Stimulated activated CD4-positive, alpha-beta T cell treated with anti-CD3 and anti-CD28 coated beads, Interleukin-2, amount 100 ng/mL, for 48 hours (primary cell): ENCODE measurements around the gene SHB.

Experiments used
- DNase-seq, 2 donors: peaks; one replicate each; pipeline ENCODE4 v3.0.0-alpha.2; 2020

The SHB gene

GRCh38 chr9:37986001-37986400 lies 83.0 kb downstream of the SHB start:
- DNase-seq, result no peak

DNA sequence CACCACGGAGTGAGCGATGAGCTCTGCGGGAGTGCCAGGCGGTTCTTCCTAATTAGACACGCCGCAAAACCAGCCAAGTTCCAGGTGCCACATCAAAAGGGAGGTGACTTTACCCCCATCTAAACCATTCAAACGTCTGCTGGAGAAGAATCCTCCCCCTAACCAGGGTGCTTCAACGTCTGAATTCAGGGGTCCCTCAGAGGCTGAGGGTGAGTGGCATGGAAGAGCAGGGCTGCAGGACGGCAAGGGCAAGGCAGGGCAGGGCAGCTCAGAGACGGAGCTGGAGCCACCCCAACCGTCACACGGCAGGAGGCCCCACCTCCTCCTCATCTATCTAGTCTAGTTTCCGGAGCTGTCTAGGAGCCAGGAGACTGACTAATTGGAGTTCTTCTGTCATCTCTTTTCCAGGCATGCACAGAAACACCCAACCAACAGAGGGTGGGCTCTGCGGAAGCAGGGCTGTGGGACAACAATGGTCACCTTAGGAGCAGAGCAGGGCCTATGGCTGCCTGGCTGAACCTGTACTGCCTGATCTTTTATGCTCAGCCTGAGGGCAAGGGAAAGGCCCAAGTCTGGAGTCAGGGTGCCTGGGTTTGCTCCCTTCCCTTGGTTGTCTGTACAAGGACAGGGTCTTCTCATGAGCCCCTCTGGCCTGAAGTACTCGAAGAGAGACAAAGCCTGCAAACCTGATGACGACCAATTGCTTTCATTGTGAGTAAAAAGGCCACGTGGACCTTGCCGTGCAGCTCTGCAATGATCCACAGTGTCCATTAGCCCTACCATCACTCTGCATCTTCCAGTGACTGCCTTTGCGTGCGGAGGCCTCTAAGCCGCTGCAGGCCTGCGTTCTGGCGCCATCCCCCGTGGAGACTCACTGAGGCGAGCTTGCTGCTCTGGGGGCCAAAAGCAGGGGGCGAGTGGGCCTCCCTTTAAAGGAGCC lies 84.1 kb downstream of the SHB start:
- DNase-seq, result no peak

DNA sequence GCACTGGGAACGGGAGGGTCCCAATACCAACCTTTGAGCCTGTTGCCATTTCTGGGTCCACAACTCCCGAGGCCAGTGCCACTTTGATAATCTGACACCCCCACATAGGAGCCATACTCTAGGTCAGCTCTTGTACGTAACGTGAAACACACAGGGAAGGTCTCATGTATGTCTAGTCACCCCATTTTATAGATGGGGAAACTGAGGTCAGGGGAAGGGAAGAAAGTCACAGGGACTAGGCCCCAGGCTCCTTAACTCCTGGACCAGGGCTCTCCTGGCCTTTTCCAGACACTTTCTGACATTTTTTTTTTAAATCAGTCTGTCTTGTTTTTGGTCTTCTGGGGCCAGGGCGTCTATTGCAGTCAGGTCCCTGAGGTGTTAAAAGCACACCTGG lies 84.8 kb downstream of the SHB start:
- DNase-seq, result no peak

DNA sequence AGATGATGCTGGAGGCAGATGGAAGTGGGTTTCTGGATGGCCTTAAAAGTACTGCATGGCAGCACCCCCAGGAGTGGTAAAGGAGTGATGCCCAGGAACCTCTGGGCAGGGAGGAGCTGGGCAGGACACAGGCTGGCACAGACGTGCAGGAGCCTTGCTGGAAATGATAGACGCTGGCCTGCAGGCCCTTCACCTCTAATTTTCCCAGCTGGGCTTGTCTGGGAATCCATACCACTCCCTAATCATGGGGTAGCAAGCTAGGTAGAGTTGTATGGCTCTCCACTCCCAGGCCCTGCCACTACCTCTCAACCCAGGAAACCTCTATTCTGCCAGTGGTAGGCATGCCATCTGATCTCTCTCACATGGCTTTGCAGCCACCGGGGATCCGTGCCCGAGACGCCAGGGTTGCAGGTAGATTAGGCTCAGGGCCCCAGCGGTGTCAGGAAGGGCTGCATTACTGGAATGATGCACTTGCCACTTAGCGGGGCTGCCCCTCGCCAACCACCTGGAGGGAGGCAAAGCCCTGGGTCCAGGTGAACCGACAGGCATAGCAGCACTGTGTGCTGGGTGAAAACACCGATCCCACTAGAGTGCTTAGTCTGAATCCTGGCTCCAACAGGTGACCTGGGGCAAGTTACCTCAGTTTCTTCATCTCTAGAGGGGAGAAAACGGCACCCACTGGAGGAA lies 85.5 kb downstream of the SHB start:
- no peak for DNase-seq

- no peak for DNase-seq
Measured at GRCh38 chr9:37979844-37980243, 89.2 kb downstream of the SHB start.

GRCh38 chr9:37978983-37979382 lies 90.0 kb downstream of the SHB start:
- DNase-seq, result no peak

- DNase-seq, result no peak
Measured at GRCh38 chr9:37978481-37978864, 90.6 kb downstream of the SHB start.

GRCh38 chr9:37977851-37978480 lies 91.1 kb downstream of the SHB start:
- DNase-seq, result no peak

- DNase-seq, result no peak
Measured at GRCh38 chr9:37976714-37977477, 92.1 kb downstream of the SHB start.

GRCh38 chr9:37975639-37976038 lies 93.4 kb downstream of the SHB start:
- DNase-seq, result no peak

DNA sequence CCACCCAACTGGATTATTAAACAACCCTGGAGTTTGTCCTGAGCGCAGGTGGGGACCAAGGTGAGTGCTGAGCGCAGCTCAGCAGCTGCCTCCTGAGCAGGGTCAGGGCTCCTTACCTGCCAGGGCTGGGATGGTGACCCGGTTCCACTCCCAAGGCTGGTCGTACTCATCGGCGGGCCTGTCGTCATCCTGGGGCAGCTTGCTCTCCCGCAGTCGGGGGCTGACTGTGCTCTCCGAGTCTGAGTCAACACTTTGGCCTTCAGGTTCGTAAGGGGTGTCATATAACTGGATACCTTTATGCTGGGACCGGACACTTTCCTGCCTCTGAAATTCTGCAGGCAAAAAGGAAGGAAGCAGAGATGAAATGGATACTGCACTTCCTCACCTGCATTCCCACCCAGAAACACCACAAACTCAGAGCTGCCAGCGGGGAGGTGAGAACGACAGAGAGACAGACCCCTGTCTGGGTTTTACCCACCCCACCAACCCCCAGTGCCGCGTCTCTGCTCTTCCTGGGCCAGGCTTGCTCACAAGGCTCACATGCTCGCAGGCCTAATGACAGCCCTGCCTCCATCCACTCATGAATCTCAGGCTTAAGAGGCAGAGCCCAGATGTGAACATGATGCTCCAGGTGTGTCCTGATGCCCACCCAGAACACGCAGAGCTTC lies 94.4 kb downstream of the SHB start:
- DNase-seq, result no peak

- no peak for DNase-seq
Measured at GRCh38 chr9:37972351-37972848, 96.6 kb downstream of the SHB start.

DNA sequence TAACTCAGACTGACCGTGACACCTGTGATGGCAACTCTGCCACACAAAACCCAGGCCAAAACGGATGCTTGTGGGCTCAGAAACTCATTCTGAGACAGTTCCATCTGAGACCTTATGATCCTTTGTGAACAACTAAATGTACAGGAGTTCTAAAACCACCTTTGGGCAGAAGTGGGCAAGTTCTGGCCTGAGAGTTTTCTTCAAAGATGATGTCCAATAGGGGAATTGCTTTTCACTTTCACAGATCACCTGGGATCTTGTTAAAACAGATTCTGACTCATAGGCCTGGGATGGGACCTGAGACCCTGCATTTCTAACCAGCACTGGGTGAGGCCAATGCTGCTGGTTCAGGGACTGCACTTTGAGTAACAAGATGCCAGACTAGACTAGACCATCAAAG lies 97.3 kb downstream of the SHB start:
- no peak for DNase-seq

DNA sequence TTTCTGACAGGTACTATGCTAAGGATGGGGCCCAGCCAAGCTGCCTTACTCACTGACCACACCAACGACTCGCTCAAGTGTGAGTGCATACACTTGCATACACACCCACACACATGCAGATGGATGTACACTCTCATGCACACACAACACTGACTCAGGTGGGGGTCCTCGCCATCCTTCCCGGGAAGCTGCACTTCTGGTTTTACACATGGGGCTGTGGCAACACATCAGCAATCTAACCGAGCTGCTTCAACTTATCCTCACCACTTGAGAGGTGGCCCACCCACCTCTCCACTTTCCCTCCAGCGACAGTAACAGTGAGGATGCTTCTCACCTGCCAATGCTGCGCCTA lies 97.9 kb downstream of the SHB start:
- no peak for DNase-seq

- DNase-seq, result no peak
Measured at GRCh38 chr9:37970301-37971107, 98.5 kb downstream of the SHB start.

DNA sequence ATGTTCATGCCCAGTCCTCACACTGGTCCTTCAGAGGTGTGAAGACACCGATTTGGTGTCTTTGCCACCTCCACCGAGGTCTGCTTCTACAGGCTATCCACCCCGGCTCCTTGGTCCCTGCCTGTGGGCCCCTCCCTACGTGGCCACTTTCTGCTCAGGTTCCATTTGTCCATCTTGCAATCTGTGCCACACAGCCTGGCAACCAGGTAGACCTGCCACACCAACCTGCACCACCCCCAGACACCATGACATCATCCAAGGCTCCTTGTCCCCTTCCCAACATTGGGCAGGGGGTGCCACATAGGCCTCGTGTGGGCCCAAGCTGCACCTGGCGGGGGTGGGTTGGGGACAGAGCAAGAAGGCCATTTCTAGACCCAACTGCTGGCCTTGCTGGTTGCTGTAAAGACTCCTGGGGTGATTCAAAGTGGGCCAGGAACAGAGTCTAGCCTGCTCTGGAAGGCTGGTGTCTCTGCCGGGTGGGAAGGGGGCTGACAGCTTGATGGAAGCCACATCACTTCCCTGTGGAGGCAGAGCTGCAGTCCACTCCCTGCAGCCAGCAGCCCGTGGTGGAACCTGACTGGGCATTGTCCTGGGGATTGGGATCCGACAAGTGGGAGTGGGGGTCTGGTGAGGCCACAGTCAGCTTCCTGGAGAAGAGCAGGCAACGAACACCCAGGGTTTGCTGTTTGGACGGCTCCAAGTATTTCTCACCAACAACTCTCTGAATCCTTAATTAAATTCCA lies 99.3 kb downstream of the SHB start:
- DNase-seq, result no peak

DNA sequence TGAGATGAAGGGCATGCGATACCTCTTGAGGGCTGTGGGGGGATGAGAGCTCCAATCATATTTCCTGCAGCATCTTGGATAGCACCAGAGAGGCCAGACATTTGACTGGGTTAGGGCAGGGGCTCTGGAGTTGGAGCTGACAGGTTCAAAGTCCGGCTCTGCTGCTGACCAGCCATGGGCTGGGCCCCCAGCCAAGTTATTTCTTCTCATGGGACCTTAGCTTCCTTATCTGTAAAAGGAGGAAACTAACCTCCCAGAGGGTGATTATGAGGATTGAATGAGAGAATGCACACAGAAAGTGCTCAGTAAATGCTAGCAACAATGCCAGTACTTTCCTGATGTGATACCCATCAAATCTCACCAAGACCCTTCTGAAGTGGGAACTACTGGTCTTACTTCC lies 99.9 kb downstream of the SHB start:
- DNase-seq, result no peak

- no peak for DNase-seq
Measured at GRCh38 chr9:37968228-37968701, 100.8 kb downstream of the SHB start.

- DNase-seq, result no peak
Measured at GRCh38 chr9:37967761-37968080, 101.3 kb downstream of the SHB start.

DNA sequence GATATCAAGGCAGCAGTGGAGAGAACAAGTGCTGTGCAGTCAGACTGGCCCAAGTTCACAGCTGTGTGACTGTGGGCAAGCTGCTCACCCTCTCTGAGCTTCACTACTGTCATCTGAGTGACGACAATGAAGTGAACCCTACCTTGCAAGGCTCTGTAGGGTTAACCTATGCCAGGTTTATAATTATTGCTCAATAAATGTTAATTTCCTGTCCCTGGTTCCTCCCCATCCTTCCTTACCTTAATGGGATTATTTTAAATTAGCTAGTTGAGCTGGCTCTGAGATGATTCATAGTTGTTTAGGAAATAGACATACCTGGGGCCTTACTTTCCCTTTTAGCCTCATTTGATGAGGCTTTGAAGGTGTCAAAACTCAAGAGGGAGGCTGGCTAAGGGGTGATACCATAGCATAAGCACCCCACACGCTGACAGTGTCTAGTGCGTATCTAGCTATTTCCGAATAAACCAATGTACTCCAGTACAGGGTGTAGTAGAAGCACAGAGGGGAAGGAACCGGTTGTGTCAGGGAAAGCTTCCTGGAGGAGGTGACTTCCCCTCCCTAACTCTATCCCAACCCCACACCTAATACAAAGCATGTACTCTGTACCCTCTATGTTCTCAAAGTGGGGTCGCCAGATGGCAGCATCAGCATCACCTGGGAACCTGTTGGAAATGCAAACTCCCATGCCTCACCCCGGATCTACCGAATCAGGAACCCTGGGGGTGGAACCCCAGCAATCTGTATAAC lies 101.8 kb downstream of the SHB start:
- DNase-seq, result no peak
